HG03060 (cell line): ENCODE measurements around the gene SLC25A17.
"Not testable (repeated sequence)": the region's sequence is repeated elsewhere in the genome, so short reads cannot be mapped to it uniquely, and the experiment has no call there.

Experiments
- ATAC-seq: cut with Tn5 transposase; IDR thresholded peaks from one replicate; pipeline ENCODE4 v1.9.1; 2021; ENCODE audit warnings: low read depth, moderate number of reproducible peaks; ENCODE audit not compliant: unreplicated experiment

The SLC25A17 gene

GRCh38 chr22:40823426-40823825 lies 4.3 kb upstream of the SLC25A17 start:
- ATAC-seq, result no peak

GRCh38 chr22:40819599-40820140 lies 524 bp upstream of the SLC25A17 start:
- no peak for ATAC-seq

- no peak for ATAC-seq
Observed at GRCh38 chr22:40818192-40818746, 877 bp downstream of the SLC25A17 start.

- no peak for ATAC-seq
Observed at GRCh38 chr22:40817737-40818136, 1.4 kb downstream of the SLC25A17 start.

- ATAC-seq, result no peak
Observed at GRCh38 chr22:40813912-40814315, 5.2 kb downstream of the SLC25A17 start.

- no peak for ATAC-seq
Observed at GRCh38 chr22:40808018-40808841, 10.9 kb downstream of the SLC25A17 start.

- ATAC-seq, result no peak
Observed at GRCh38 chr22:40806711-40807110, 12.4 kb downstream of the SLC25A17 start.

GRCh38 chr22:40805699-40806203 lies 13.4 kb downstream of the SLC25A17 start:
- no peak for ATAC-seq

GRCh38 chr22:40805239-40805638 lies 13.9 kb downstream of the SLC25A17 start:
- ATAC-seq, result no peak

GRCh38 chr22:40803321-40803720 lies 15.8 kb downstream of the SLC25A17 start:
- no peak for ATAC-seq

GRCh38 chr22:40799008-40799407 lies 20.1 kb downstream of the SLC25A17 start:
- no peak for ATAC-seq

- ATAC-seq, result no peak
Observed at GRCh38 chr22:40797427-40797826, 21.7 kb downstream of the SLC25A17 start.

- ATAC-seq, result no peak
Observed at GRCh38 chr22:40792451-40792850, 26.7 kb downstream of the SLC25A17 start.

- ATAC-seq, result no peak
Observed at GRCh38 chr22:40791241-40791640, 27.9 kb downstream of the SLC25A17 start.

GRCh38 chr22:40789131-40789530 lies 30.0 kb downstream of the SLC25A17 start:
- ATAC-seq, result no peak

- no peak for ATAC-seq
Observed at GRCh38 chr22:40782521-40782920, 36.6 kb downstream of the SLC25A17 start.

- ATAC-seq, result not testable (repeated sequence)
Observed at GRCh38 chr22:40781749-40782148, 37.4 kb downstream of the SLC25A17 start.

GRCh38 chr22:40769761-40770160 lies 49.4 kb downstream of the SLC25A17 start:
- no peak for ATAC-seq

- no peak for ATAC-seq
Observed at GRCh38 chr22:40768206-40768605, 50.9 kb downstream of the SLC25A17 start.

GRCh38 chr22:40766956-40767355 lies 52.2 kb downstream of the SLC25A17 start:
- no peak for ATAC-seq

- ATAC-seq, result no peak
Observed at GRCh38 chr22:40764763-40765441, 54.2 kb downstream of the SLC25A17 start.
